Activated B cell treated with CpG ODN at 0.5 μM for 24 hours (primary cell): ENCODE data around the gene USP7. TPM values are rescaled to one million over a fixed set of nuclear protein-coding genes. Genes with fewer than 3 reads are reported as not detected.

Experiments
- ATAC-seq: fragments of 200-7000 bp; cut with Tn5 transposase; one replicate; pipeline ENCODE4 v1.10.0; 2021; ENCODE audit warnings: low read depth, mild to moderate bottlenecking, moderate library complexity
- CTCF ChIA-PET: fragments of 350-600 bp; sonication (Branson Sonifier 250); formaldehyde crosslinking; loops from one replicate; lab custom pipeline; 2021; ENCODE audit warnings: antibody characterized with exemption; lab: Charles Lee
- POLR2A ChIA-PET: fragments of 350-600 bp; sonication (Branson Sonifier 250); formaldehyde crosslinking; loops from one replicate; lab custom pipeline; 2021; ENCODE audit warnings: antibody characterized with exemption; lab: Charles Lee
- DNase-seq: peaks from one replicate; pipeline ENCODE4 v3.0.0; 2022
- H3K27ac Mint-ChIP-seq: one replicate; pipeline ENCODE4 v1.8.0; 2020; ENCODE audit warnings: mixed read lengths
- H3K27me3 Mint-ChIP-seq: one replicate; pipeline ENCODE4 v1.8.0; 2021; ENCODE audit warnings: mixed read lengths
- H3K36me3 Mint-ChIP-seq: one replicate; pipeline ENCODE4 v1.8.0; 2021; ENCODE audit warnings: low read depth, mixed read lengths
- H3K4me1 Mint-ChIP-seq: one replicate; pipeline ENCODE4 v1.8.0; 2021; ENCODE audit warnings: mixed read lengths
- H3K4me3 Mint-ChIP-seq: one replicate; pipeline ENCODE4 v1.8.0; 2020; ENCODE audit warnings: mild to moderate bottlenecking, mixed read lengths
- H3K9me3 Mint-ChIP-seq: one replicate; pipeline ENCODE4 v1.8.0; 2020; ENCODE audit warnings: mixed read lengths
- CTCF ChIP-seq: fragments of 200-600 bp; IDR thresholded peaks from one replicate; pipeline ENCODE4 v1.8.0; 2022; ENCODE audit warnings: antibody characterized with exemption, mild to moderate bottlenecking
- intact Hi-C: fragments of 100-400 bp; cut with micrococcal nuclease; formaldehyde crosslinking; loops from one replicate; pipeline ENCODE4 v1.15.1; 2024
- total RNA-seq: library from RNA; stranded (reverse); gene quantifications from 2 replicates; pipeline ENCODE4 v1.2.3, GENCODE V29; 2022

Gene USP7
- total RNA-seq, 1 donor from 2014 or later: 193 TPM

GRCh38 chr16:8858994-8859912 lies 104.5 kb downstream of the USP7 start:
- Mint-ChIP-seq H3K36me3 (peaks cover 44% of the 10 kb centered on the region), H3K4me3 (no peak overlapping the region), H3K9me3 (no peaks in the 10 kb centered on the region), H3K4me1 (peaks cover 26% of the 10 kb centered on the region), H3K27me3 (no peaks in the 10 kb centered on the region), H3K27ac (no peak overlapping the region)
- POLR2A ChIA-PET: interaction anchor here (1.1 kb wide), 1 partner anchor 10 kb away, joined by 4 read pairs; the partner anchor contains the start of gene CARHSP1
- DNase-seq (no peak), ATAC-seq (no peak)
- intact Hi-C loops: no loop called here
- TF ChIP-seq CTCF: no peak
- CTCF ChIA-PET: no interaction called here

GRCh38 chr16:8855972-8856371 lies 107.7 kb downstream of the USP7 start:
- ChIA-PET POLR2A (interaction anchor here (0.6 kb wide), 1 partner anchor 58 kb away, joined by 6 read pairs; no protein-coding TSS in a partner anchor), CTCF (no interaction called here)
- DNase-seq (no peak), ATAC-seq (no peak)
- no peak overlapping the region for H3K27ac Mint-ChIP-seq
- no peak overlapping the region for H3K4me3 Mint-ChIP-seq
- no peaks in the 10 kb centered on the region for H3K9me3 Mint-ChIP-seq
- peaks cover 66% of the 10 kb centered on the region for H3K36me3 Mint-ChIP-seq
- intact Hi-C loops: no loop called here
- peaks cover 19% of the 10 kb centered on the region for H3K4me1 Mint-ChIP-seq
- TF ChIP-seq CTCF: no peak
- no peaks in the 10 kb centered on the region for H3K27me3 Mint-ChIP-seq

- peaks cover 20% of the 10 kb centered on the region for H3K4me1 Mint-ChIP-seq
- no peak for DNase-seq
These were observed 108.5 kb downstream of the USP7 start for GRCh38 chr16:8855051-8855786.

GRCh38 chr16:8854298-8854948 lies 109.3 kb downstream of the USP7 start:
- Mint-ChIP-seq H3K27me3 (no peaks in the 10 kb centered on the region), H3K9me3 (no peaks in the 10 kb centered on the region), H3K27ac (no peak overlapping the region), H3K4me3 (no peak overlapping the region), H3K36me3 (peaks cover 71% of the 10 kb centered on the region), H3K4me1 (peaks cover 26% of the 10 kb centered on the region)
- POLR2A ChIA-PET: interaction anchor here (0.6 kb wide), 2 partner anchors 247 to 1334 kb away, joined by 3 read pairs; no protein-coding TSS in a partner anchor
- no peak for ATAC-seq
- DNase-seq: no peak
- CTCF ChIA-PET: no interaction called here
- intact Hi-C loops: no loop called here
- no peak for TF ChIP-seq CTCF

More at GRCh38 chr16:8855051-8855786, 108.5 kb downstream of the USP7 start:
- ATAC-seq: no peak
- no peaks in the 10 kb centered on the region for H3K27me3 Mint-ChIP-seq
- POLR2A ChIA-PET: interaction anchor here (0.6 kb wide), 2 partner anchors 176 to 1333 kb away, joined by 3 to 6 read pairs; no protein-coding TSS in a partner anchor
- CTCF ChIA-PET: no interaction called here
- no peaks in the 10 kb centered on the region for H3K9me3 Mint-ChIP-seq
- peaks cover 69% of the 10 kb centered on the region for H3K36me3 Mint-ChIP-seq
- TF ChIP-seq CTCF: no peak
- no peak overlapping the region for H3K27ac Mint-ChIP-seq
- H3K4me3 Mint-ChIP-seq: no peak overlapping the region
- intact Hi-C loops: no loop called here
